Inflammatory macrophage (primary cell): Measurements from ENCODE around the gene PROK1.
"Not testable (repeated sequence)": the region's sequence is repeated elsewhere in the genome, so short reads cannot be mapped to it uniquely, and the experiment has no call there.

Source experiments
- DNase-seq, 2 donors: peaks; one replicate each; pipeline ENCODE4 v3.0.0-alpha.2; 2020 to 2022
- total RNA-seq, 18 experiments: gene quantifications; one replicate each; lab custom pipeline; 2026; ENCODE audit warnings: mixed read lengths in 6 of 18, inconsistent platforms in 2 of 18; lab: John Stamatoyannopoulos, UW

PROK1 gene, protein sequence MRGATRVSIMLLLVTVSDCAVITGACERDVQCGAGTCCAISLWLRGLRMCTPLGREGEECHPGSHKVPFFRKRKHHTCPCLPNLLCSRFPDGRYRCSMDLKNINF
- 0 to 0.07 (median 0) reads per million in 18 experiments for total RNA-seq

GRCh38 chr1:110450929-110451328 is at the start of gene PROK1:
Gene PROK1 (plus strand): TSS chr1:110451149. CDS start chr1:110451217, 68 bp downstream.
- DNase-seq: no peak

DNA sequence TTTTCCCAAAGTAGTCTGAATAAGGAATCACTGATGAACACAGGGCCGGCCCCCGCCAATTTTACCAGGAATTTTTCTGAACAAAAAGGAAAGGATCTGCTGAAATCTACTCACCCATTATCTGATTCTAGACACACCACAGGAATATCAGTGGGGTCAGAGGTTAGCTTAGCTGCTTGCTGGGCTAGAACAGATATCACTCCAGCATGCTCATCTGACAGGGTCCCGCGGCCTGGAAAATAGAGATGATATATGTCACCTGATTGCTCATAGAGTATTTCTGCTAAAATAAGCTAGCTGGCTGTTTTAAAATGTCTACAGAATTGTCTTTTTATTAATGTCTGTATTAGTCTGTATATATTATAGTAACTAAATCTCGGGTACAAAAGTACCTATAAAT is 47.1 kb upstream of the PROK1 start:
- DNase-seq: no peak

DNA sequence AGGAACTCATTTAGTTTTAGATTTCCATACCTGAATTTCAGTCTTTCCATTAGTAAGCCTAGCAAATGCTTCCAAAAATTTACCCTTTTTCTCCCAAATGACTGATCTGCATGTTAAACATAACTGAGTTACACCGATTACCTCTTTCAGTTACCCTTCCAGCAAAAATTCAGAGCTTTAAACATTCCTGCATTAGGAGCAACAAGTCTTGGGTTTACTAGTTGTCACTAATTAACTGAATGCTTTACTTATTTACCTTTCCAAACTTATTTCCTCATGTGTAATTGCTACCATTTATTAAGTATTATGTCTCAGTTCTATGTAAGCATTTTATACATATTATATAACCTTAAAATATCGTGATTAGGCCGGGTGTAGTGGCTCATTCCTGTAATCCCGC is 46.5 kb upstream of the PROK1 start:
- no peak for DNase-seq

- not testable (repeated sequence) for DNase-seq
These were observed 44.5 kb upstream of the PROK1 start for GRCh38 chr1:110406407-110406806.

DNA sequence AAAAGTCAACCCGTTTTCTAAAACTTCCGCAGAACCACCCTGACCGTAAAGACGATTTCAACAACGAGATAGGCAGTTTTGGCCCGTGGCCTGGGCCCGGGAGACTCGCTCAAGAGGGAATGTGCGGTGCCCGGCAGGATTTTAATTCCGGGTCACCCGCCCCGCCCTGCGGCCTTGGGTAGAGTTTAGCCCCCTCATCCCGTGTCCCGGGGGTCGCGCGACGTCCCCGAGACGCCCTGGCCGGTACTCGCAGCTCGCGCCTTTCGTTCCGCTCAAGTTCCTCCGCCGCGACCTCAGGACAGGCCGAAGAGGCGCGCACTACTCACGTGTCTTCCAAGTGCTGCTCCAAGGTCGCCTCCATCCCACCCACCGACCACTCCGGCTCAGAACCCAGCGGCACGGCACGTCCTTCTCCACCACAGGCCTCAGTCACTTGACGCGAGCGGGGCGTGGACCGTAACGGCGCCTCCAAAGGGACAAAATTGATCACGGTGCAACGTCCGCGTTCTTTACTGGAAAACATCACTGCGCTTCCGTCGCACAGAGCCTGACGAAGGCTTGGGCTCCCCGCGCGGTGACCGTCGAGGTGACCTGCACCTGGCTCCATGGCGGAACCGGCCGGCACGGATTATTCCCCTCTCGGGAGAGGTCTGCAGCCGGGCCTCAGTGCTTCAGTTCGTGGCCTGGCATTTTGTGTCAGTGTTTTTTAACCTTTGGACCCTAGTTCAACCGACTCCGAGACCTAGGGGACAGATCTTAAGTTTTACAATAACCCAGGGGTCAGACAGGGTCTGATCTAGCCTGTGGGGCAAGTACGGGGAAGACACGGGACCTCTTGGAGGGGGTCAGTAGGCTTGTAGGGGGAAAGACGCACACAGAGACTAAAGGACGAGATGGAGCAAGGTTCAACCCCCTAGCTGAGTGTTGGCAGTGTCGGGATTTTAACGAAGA is 43.4 kb upstream of the PROK1 start, which contains the start of gene LAMTOR5:
Gene LAMTOR5, minus strand, starts transcription at position 435 of the 951 bp plus-strand sequence. Its CDS starts 74 bp downstream, at position 361.
- DNase-seq: peak; percentile 96 to 98

- peak in 1 of 2 donors; percentile 36 for DNase-seq
These were observed 42.5 kb upstream of the PROK1 start for GRCh38 chr1:110408488-110408887.

DNA sequence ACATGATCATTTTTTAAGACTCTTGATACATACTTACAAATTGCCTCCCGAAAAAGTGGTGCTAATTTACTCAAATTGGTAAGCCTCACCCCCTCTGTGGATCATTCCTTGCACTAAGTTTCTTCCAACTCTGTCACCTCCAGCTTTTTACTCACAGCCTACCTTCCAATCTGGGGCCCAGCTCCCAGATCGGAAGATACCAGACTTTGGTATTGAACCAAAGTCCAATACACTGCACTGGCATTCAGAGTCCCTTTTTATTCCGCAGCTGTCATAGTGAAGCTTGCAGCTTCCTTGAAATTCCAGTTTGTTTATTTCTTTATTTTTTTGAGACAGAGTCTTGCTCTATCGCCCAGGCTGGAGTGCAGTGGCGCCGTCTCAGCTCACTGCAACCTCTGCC is 41.6 kb upstream of the PROK1 start:
- DNase-seq: no peak

- DNase-seq: peak; percentile 43 to 80
These were observed 39.7 kb upstream of the PROK1 start for GRCh38 chr1:110411173-110411735.

DNA sequence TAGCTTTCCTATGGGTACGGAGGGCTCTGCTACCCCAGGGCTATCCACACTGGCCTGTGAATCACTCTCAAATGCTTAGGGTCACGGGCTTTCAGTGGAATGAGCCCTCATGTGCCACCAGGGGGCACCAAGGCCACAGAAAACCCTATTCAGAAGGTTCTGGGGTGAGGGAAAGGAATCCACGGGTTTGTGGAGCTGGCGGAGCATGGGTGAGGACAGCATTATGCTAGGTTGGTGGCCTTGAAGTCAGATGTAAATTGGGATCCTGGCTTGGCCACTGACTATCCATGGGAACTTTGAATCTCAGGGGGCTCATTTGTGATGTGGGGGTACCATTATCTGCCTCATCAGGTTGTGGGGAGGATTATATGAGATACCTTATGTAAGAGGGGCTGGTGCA is 38.4 kb upstream of the PROK1 start:
- DNase-seq: peak; percentile 91 to 92

GRCh38 chr1:110413045-110413444 is 37.9 kb upstream of the PROK1 start:
- not testable (repeated sequence) for DNase-seq

DNA sequence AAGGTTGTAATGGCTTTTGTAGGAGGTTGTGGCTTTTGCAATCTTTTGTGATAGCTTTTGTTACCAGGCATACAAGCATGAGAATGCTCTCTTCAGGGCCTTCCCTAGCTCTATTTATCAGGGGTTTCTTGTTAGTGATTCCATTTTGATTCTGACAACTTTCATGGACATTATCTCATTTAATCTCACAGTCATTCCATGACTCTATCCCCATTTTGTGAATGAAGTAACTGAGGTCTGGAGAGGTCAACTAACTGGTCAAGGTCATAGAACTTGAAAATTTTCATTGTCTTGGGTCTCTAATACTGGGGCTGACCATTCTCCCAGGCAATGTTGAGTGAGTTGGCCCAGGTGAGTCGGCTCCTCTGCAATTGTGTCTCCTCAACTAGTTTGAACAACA is 32.2 kb upstream of the PROK1 start:
- peak; percentile 24 to 47 for DNase-seq

DNA sequence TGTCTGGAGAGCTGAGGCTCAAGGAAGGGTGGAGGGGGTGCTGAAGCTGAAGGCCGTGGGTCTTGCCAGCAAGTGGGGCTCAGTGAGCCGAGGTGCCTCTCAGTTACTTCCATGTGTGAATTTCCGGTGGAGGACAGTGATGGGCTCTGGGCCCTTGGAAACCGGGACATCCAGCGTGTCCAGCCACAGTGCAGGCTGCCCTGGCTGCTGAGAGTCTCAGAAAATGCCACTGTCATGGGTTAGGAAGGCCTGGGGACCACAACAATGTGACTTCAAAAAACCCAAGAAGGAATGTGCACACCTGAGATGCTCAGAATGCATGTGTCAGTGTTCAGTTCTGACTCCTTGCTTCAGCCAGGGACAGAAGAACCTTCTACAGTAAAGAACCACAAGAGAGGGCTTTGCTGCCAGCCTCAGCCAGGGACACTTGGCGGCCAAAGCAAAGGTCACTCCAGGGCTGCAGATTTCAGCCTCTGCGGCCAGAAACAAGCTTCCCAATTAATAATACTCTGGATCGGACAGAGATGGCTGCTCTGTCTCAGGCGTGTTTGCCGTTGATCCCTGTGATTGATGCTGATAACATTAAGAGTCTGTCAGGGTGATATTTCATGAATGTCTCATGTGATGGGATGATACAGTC is 30.8 kb upstream of the PROK1 start:
- DNase-seq: no peak

- DNase-seq: peak; percentile 96 to 97
These were observed 29.8 kb upstream of the PROK1 start for GRCh38 chr1:110420874-110421793.

DNA sequence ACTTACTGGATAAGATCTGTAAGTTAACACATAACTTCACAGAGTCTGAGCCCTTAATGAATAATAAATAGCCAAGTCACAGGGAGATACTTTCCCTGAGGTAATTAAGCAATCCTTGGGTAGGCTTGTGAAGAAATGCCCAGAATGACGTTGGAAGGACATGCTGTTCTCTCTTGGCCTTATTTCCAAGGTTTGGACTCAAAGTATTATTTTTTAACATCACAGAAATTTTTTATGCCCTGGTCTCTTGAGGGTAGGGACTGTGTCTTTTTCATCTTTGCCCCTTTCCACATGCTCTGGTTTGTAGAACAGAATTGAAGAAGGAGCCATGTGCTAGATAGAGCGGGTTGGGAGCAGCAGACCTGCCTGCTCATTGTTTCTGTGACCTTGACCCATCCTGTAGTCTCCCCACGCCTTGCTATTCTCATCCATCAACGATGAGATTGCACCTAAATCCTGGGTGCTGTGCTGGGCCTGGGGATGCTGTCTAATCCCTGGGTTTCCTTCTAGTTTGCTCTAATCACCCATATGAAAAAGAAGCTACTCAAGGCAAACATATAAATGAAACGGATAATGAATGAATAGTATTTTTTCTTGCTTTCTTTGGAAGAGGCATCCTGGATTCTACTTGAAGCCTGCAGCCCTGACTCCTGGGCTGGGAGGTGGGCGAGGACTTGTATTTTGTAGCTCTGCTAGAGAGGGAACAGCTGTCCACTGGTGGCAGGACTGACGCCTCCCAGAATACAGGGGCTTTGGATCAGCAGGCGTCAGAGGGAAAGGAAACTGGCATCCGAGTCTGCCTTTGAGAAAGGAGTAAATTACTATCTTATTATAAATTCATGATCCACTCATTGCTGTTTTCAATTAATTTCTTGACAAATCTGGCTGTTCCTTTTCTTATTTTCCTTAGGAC is 26.0 kb upstream of the PROK1 start:
- peak; percentile 68 to 77 for DNase-seq

DNA sequence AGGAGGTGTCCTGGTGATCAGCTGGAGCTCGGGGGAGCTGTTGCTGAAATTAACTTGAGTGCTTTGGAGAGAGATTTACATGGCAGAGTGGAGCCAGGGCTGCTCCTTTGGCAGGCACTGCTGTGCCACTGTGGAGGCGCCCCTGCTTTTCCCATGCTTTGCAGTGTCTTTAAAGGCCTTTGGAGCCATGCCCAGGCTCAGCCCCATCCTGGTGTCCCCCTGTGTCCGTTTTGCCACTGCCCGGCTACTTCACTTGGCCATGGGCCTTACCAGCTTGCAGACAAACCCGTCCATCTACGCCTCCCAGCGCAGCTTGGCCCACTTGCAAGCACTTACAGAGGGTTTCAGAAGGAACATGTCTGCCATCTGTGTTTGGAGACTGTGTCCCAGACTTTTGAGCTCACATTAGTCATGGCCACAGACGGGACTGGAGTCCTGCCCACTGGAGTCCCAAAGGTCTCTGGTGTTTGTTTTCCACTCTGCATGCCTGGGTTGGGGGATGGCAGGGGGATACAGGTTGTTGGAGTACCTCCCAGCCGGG is 25.3 kb upstream of the PROK1 start:
- no peak for DNase-seq

GRCh38 chr1:110426854-110427253 is 24.1 kb upstream of the PROK1 start:
- peak; percentile 39 to 62 for DNase-seq

DNA sequence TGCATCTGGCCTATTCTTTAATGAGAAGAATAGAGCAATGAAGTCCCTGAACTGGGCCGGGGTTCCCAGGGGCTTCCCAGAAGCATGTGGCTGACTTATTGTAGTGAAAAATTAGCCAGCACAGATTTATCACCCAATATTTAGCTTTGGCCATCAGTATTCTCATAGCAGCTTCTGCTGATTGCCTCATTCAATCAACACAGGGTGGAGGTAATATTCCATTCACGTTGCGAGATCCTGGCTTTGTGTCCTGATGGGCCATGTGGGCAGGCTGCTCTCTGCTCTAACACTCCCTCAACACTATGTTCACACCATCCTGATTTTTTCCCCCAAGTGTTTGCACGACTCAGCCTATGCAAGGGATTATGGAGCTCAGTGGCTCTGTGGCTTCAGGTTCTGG is 22.0 kb upstream of the PROK1 start:
- no peak for DNase-seq

- DNase-seq: peak in 1 of 2 donors; percentile 10
These were observed 20.6 kb upstream of the PROK1 start for GRCh38 chr1:110430366-110430765.

DNA sequence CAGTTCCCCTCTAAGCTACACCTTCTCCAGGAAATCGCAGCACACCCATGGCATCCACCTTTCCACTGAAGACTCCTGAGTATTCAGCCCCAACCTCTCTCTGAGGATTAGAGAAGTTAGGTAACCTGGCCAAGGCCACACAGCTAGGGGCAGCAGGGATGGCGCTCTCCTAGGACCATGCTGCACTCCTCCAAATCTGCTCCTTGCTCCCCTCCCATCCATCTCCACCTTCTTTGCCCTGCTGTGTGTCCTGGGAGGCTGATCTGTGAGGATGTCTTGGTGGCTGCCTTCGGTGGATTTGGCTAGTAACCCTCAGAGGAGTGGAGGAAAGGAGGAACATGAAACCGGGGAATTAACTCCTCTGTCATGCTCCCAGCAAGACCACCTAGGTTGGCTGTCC is 20.0 kb upstream of the PROK1 start:
- DNase-seq: no peak

GRCh38 chr1:110433213-110433612 is 17.7 kb upstream of the PROK1 start:
- peak in 1 of 2 donors; percentile 17 for DNase-seq
